SK-N-SH (cell line): Measurements from ENCODE around the gene SMYD3.

Source experiments
- CTCF ChIP-seq: fragments of 200-600 bp; sonication (generic); IDR thresholded peaks from 2 replicates; pipeline ENCODE4 v1.6.1; 2017; ENCODE audit warnings: antibody characterized with exemption, mild to moderate bottlenecking, moderate library complexity
- EP300 ChIP-seq, 2 experiments: IDR thresholded peaks; 2 replicates each; pipeline versions ENCODE4 v1.4.0 to v1.6.1; 2012; ENCODE audit warnings: borderline replicate concordance in 1 of 2, low read depth in 1 of 2, low read length in 1 of 2
- EZH2phosphoT487 ChIP-seq: fragments of 200-600 bp; sonication (generic); IDR thresholded peaks from 2 replicates; pipeline ENCODE4 v1.6.1; 2017; ENCODE audit warnings: low read depth, mixed run types, mild to moderate bottlenecking, antibody characterized with exemption, moderate library complexity, borderline replicate concordance
- GATA2 ChIP-seq: sonication (generic); formaldehyde crosslinking; IDR thresholded peaks from 2 replicates; pipeline ENCODE4 v1.5.0; 2020; ENCODE audit warnings: mild to moderate bottlenecking, missing genetic modification reagents
- MEF2A ChIP-seq: IDR thresholded peaks from 2 replicates; pipeline ENCODE4 v1.4.0; 2012; ENCODE audit warnings: low read depth, borderline replicate concordance
- POLR2AphosphoS5 ChIP-seq: IDR thresholded peaks from 2 replicates; pipeline ENCODE4 v1.6.1; 2012; ENCODE audit warnings: low read depth, low read length
- RFX5 ChIP-seq: IDR thresholded peaks from 2 replicates; pipeline ENCODE4 v1.6.1; 2012; ENCODE audit warnings: mild to moderate bottlenecking, improper control_type of control experiment, low read length
- TCF12 ChIP-seq: IDR thresholded peaks from 2 replicates; pipeline ENCODE4 v1.4.0; 2012

GRCh38 chr1:245776139-245776538 lies 730.9 kb downstream of the SMYD3 start:
- TF ChIP-seq CTCF (no peak), EP300 (IDR thresholded peaks at IDR 0.05; ENCODE audit: borderline replicate concordance in 1 of 2, low read depth in 1 of 2, low read length in 1 of 2) (no peak), MEF2A (no peak), RFX5 (no peak), TCF12 (no peak), EZH2phosphoT487 (no peak), POLR2AphosphoS5 (no peak), GATA2 (CRISPR knock-in tag) (no peak)
